Peyer's patch (tissue), 4 donors: Measurements from ENCODE around the gene KCNQ1OT1.

Source experiments
- POLR2A ChIP-seq, 2 donors: fragments of 450-650 bp; IDR thresholded peaks; one replicate each; pipeline ENCODE4 v1.5.1; 2017; ENCODE audit warnings: antibody characterized with exemption in 2 of 2, mild to moderate bottlenecking in 2 of 2, moderate library complexity in 2 of 2
- TF ChIP-seq, protein P1 (sequence below), 6 experiments: fragments of 450-650 bp in 4 of 6; fragments of 200-600 bp in 2 of 6; sonication (generic) in 1 of 6; IDR thresholded peaks; one replicate each; pipeline ENCODE4 v1.5.1; 2017 to 2019; ENCODE audit warnings: antibody characterized with exemption in 6 of 6, mild to moderate bottlenecking in 3 of 6, moderate library complexity in 1 of 6

- no peak for TF ChIP-seq POLR2A (IDR thresholded peaks at IDR 0.05)
- TF ChIP-seq, protein P1, sequence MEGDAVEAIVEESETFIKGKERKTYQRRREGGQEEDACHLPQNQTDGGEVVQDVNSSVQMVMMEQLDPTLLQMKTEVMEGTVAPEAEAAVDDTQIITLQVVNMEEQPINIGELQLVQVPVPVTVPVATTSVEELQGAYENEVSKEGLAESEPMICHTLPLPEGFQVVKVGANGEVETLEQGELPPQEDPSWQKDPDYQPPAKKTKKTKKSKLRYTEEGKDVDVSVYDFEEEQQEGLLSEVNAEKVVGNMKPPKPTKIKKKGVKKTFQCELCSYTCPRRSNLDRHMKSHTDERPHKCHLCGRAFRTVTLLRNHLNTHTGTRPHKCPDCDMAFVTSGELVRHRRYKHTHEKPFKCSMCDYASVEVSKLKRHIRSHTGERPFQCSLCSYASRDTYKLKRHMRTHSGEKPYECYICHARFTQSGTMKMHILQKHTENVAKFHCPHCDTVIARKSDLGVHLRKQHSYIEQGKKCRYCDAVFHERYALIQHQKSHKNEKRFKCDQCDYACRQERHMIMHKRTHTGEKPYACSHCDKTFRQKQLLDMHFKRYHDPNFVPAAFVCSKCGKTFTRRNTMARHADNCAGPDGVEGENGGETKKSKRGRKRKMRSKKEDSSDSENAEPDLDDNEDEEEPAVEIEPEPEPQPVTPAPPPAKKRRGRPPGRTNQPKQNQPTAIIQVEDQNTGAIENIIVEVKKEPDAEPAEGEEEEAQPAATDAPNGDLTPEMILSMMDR (IDR thresholded peaks at IDR 0.05), result no peak
Observed at GRCh38 chr11:2595204-2595603, 104.6 kb downstream of the KCNQ1OT1 start.
